Colonic mucosa (tissue), 4 donors: ENCODE results near the gene TUBB2B. TPM values are rescaled to one million over a fixed set of nuclear protein-coding genes. Genes with fewer than 3 reads are reported as not detected.

Source experiments
- DNase-seq: peaks from one replicate; pipeline ENCODE4 v3.0.0-alpha.2; 2020
- H3K27ac ChIP-seq: fragments of 200-600 bp; one replicate; pipeline ENCODE4 v1.8.0; 2021
- H3K27me3 ChIP-seq: fragments of 200-600 bp; one replicate; pipeline ENCODE4 v1.8.0; 2021
- H3K36me3 ChIP-seq: fragments of 200-600 bp; one replicate; pipeline ENCODE4 v1.8.0; 2021
- H3K4me1 ChIP-seq: fragments of 200-600 bp; one replicate; pipeline ENCODE4 v1.8.0; 2021; ENCODE audit warnings: mild to moderate bottlenecking
- H3K4me3 ChIP-seq: fragments of 200-600 bp; one replicate; pipeline ENCODE4 v1.8.0; 2021
- H3K9ac ChIP-seq, 2 donors: one replicate each; pipeline ENCODE4 v1.7.0; 2013; ENCODE audit warnings: control low read depth in 2 of 2, low read depth in 2 of 2, low read length in 2 of 2
- H3K9me3 ChIP-seq: fragments of 200-600 bp; one replicate; pipeline ENCODE4 v1.8.0; 2021
- intact Hi-C: fragments of 100-400 bp; cut with DNase I; formaldehyde crosslinking; loops from one replicate; pipeline ENCODE4 v1.14.1; 2022
- total RNA-seq, 2 donors: library from RNA; stranded (reverse); fragmentation: NEBNext Ultra II Directional in 1 of 2; extraction: Animal tissue kit (Norgen Biotek cat#: 25700) in 1 of 2; gene quantifications; one replicate each; pipeline ENCODE4 v1.2.1, GENCODE V29; 2021
- TF ChIP-seq, protein P1 (sequence below): fragments of 200-600 bp; IDR thresholded peaks from one replicate; pipeline ENCODE4 v1.8.0; 2022; ENCODE audit warnings: antibody characterized with exemption, mild to moderate bottlenecking
- donor health status: healthy.
- donor health status: DM: no; HTN: no; CAD: no.
- donor health status: DM: no; HTN: no; CAD: no.

The TUBB2B gene
- total RNA-seq, 2 donors from 2014 or later, result 2.3 to 5.8 TPM

DNA sequence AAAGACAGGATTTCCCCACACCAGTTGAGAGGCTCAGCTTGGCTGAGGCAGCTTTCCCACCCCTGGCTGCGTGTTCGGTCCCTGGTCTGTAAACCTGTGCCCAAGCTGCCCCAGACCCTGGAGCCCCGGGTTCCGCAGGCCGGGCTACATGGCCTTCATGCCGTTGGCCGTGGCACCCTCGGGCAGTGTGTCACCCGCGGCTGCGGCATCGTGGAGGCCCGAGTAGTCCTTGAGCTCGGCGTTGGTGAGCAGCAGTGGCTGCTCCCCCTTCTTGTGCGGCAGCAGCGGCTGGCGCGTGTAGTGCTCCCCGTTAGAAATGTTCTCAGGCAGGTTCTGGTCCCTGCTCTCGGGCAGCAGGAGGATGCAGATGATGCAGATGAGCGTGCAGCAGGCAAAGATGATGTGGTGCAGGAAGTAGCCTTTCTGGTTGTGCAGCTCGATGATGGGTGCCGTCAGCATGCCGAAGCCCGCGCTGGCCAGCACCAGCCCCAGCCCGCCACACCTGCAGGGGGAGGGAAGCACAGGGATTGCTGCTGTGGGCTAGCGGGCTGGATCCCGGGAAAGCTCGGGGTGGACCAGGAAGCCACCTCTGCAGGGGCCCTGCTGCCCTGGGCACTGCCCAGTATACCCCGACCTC, 45.6 kb upstream of the TUBB2B start:
- Histone ChIP-seq H3K36me3 (peaks cover 4% of the 10 kb centered on the region), H3K27me3 (no peaks in the 10 kb centered on the region), H3K9me3 (no peaks in the 10 kb centered on the region), H3K4me3 (no peak overlapping the region), H3K4me1 (no peaks in the 10 kb centered on the region), H3K27ac (no peak overlapping the region), H3K9ac (no peak overlapping the region)
- no peak for DNase-seq
- TF ChIP-seq, protein P1, sequence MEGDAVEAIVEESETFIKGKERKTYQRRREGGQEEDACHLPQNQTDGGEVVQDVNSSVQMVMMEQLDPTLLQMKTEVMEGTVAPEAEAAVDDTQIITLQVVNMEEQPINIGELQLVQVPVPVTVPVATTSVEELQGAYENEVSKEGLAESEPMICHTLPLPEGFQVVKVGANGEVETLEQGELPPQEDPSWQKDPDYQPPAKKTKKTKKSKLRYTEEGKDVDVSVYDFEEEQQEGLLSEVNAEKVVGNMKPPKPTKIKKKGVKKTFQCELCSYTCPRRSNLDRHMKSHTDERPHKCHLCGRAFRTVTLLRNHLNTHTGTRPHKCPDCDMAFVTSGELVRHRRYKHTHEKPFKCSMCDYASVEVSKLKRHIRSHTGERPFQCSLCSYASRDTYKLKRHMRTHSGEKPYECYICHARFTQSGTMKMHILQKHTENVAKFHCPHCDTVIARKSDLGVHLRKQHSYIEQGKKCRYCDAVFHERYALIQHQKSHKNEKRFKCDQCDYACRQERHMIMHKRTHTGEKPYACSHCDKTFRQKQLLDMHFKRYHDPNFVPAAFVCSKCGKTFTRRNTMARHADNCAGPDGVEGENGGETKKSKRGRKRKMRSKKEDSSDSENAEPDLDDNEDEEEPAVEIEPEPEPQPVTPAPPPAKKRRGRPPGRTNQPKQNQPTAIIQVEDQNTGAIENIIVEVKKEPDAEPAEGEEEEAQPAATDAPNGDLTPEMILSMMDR, result no peak
- intact Hi-C loops, result no loop called here

- Histone ChIP-seq H3K9me3 (no peaks in the 10 kb centered on the region), H3K36me3 (no peaks in the 10 kb centered on the region), H3K27ac (no peak overlapping the region), H3K4me1 (no peaks in the 10 kb centered on the region), H3K9ac (no peak overlapping the region), H3K27me3 (no peaks in the 10 kb centered on the region), H3K4me3 (no peak overlapping the region)
- intact Hi-C loops, result no loop called here
- no peak for DNase-seq
- TF ChIP-seq, protein P1, result no peak
Measured at GRCh38 chr6:3271756-3272155, 44.3 kb upstream of the TUBB2B start.

- TF ChIP-seq, protein P1, result no peak
- no peak overlapping the region for H3K4me3 ChIP-seq
- no peaks in the 10 kb centered on the region for H3K27me3 ChIP-seq
- no peak overlapping the region for H3K27ac ChIP-seq
- H3K4me1 ChIP-seq, result no peaks in the 10 kb centered on the region
- peak; percentile 76 for DNase-seq
- H3K9ac ChIP-seq, result no peak overlapping the region
- no peaks in the 10 kb centered on the region for H3K9me3 ChIP-seq
- no peaks in the 10 kb centered on the region for H3K36me3 ChIP-seq
- intact Hi-C loops, result no loop called here
Measured at GRCh38 chr6:3270258-3270657, 42.8 kb upstream of the TUBB2B start.

- Histone ChIP-seq H3K9ac (no peak overlapping the region), H3K36me3 (no peaks in the 10 kb centered on the region), H3K4me1 (no peaks in the 10 kb centered on the region), H3K9me3 (no peaks in the 10 kb centered on the region), H3K27me3 (no peaks in the 10 kb centered on the region), H3K4me3 (no peak overlapping the region), H3K27ac (no peak overlapping the region)
- TF ChIP-seq, protein P1, result no peak
- intact Hi-C loops, result no loop called here
- DNase-seq, result no peak
Measured at GRCh38 chr6:3269281-3269975, 42.0 kb upstream of the TUBB2B start.

DNA sequence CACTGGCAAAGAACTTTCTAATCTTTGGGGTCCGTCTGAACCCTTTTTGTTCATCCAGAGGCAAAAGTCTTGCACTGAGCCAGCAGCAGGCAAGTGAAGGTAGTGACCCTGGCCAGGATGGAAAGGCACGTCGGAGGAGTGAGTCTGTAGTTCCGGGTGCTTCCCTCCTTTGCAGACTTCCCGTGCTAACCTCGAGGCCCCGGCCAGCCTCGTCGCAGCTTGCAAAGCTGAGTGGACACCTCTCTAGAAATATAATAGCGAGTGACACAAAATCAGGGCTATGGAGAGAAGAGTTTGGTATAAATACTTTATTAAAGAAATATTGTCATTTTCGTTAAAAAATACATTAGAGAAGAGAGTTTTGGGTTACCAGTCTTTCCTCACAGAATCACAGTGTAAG, 41.2 kb upstream of the TUBB2B start:
- TF ChIP-seq, protein P1, result no peak
- Histone ChIP-seq H3K27me3 (no peaks in the 10 kb centered on the region), H3K36me3 (no peaks in the 10 kb centered on the region), H3K27ac (no peak overlapping the region), H3K9ac (no peak overlapping the region), H3K4me3 (no peak overlapping the region), H3K4me1 (no peaks in the 10 kb centered on the region), H3K9me3 (no peaks in the 10 kb centered on the region)
- intact Hi-C loops, result no loop called here
- DNase-seq, result no peak
